Activated naive CD4-positive, alpha-beta T cell (primary cell): Measurements from ENCODE around the gene SYNRG.

Source experiments
- DNase-seq, 4 experiments: peaks; one replicate each; lab custom pipeline; 2025; lab: John Stamatoyannopoulos, UW

SYNRG gene

GRCh38 chr17:37466471-37466870, 142.7 kb downstream of the SYNRG start:
- no peak for DNase-seq

- DNase-seq, result no peak
Observed at GRCh38 chr17:37465069-37465616, 144.1 kb downstream of the SYNRG start.
